ENCODE measurements around the gene PNKD.

Gene PNKD

GRCh38 chr2:218374795-218375194 lies 104.5 kb downstream of the PNKD start:
- DNase-seq (ENCODE audit: low spot score): no peak

- DNase-seq (ENCODE audit: low spot score): no peak
Measured at GRCh38 chr2:218375212-218375611, 104.9 kb downstream of the PNKD start.

- DNase-seq (ENCODE audit: low spot score): no peak
Measured at GRCh38 chr2:218378053-218378452, 107.7 kb downstream of the PNKD start.

GRCh38 chr2:218381916-218382366 lies 111.6 kb downstream of the PNKD start, which contains the start of gene SLC11A1:
Gene SLC11A1 (plus strand): TSS chr2:218382273. CDS start chr2:218382369, 96 bp downstream.
- no peak for DNase-seq (ENCODE audit: low spot score)

GRCh38 chr2:218382785-218383184 lies 112.5 kb downstream of the PNKD start:
- no peak for DNase-seq (ENCODE audit: low spot score)

GRCh38 chr2:218383892-218384519 lies 113.7 kb downstream of the PNKD start:
- DNase-seq (ENCODE audit: low spot score): no peak

- no peak for DNase-seq (ENCODE audit: low spot score)
Measured at GRCh38 chr2:218384975-218385374, 114.7 kb downstream of the PNKD start.

GRCh38 chr2:218386505-218387368 lies 116.4 kb downstream of the PNKD start:
- no peak for DNase-seq (ENCODE audit: low spot score)

GRCh38 chr2:218387369-218388194 lies 117.3 kb downstream of the PNKD start:
- DNase-seq (ENCODE audit: low spot score): peak; percentile 50

- no peak for DNase-seq (ENCODE audit: low spot score)
Measured at GRCh38 chr2:218389333-218390150, 119.2 kb downstream of the PNKD start.

GRCh38 chr2:218391202-218391601 lies 120.9 kb downstream of the PNKD start:
- no peak for DNase-seq (ENCODE audit: low spot score)

- DNase-seq (ENCODE audit: low spot score): no peak
Measured at GRCh38 chr2:218392459-218392858, 122.1 kb downstream of the PNKD start.

GRCh38 chr2:218392891-218393462 lies 122.7 kb downstream of the PNKD start:
- DNase-seq (ENCODE audit: low spot score): no peak

- no peak for DNase-seq (ENCODE audit: low spot score)
Measured at GRCh38 chr2:218393750-218394290, 123.5 kb downstream of the PNKD start.

GRCh38 chr2:218394298-218395089 lies 124.2 kb downstream of the PNKD start:
- no peak for DNase-seq (ENCODE audit: low spot score)

GRCh38 chr2:218395090-218395444 lies 124.7 kb downstream of the PNKD start:
- DNase-seq (ENCODE audit: low spot score): no peak

- no peak for DNase-seq (ENCODE audit: low spot score)
Measured at GRCh38 chr2:218395456-218395825, 125.1 kb downstream of the PNKD start.

- peak; percentile 95 for DNase-seq (ENCODE audit: low spot score)
Measured at GRCh38 chr2:218395826-218396687, 125.7 kb downstream of the PNKD start.
